HG03064 (cell line): Measurements from ENCODE around the gene POR.

Experiments used
- ATAC-seq: cut with Tn5 transposase; IDR thresholded peaks from one replicate; pipeline ENCODE4 v1.9.1; 2021; ENCODE audit warnings: low read depth; ENCODE audit not compliant: unreplicated experiment

POR gene

GRCh38 chr7:75950111-75950681 is 35.2 kb downstream of the POR start:
- ATAC-seq, result no peak

GRCh38 chr7:75951506-75951905 is 36.6 kb downstream of the POR start:
- ATAC-seq, result no peak

- ATAC-seq, result no peak
Observed at GRCh38 chr7:75953431-75953830, 38.5 kb downstream of the POR start.

GRCh38 chr7:75953931-75954330 is 39.0 kb downstream of the POR start:
- ATAC-seq, result no peak

- ATAC-seq, result no peak
Observed at GRCh38 chr7:75955331-75955955, 40.5 kb downstream of the POR start.

- no peak for ATAC-seq
Observed at GRCh38 chr7:75957021-75957736, 42.2 kb downstream of the POR start.

GRCh38 chr7:75958802-75959543 is 44.0 kb downstream of the POR start:
- ATAC-seq, result no peak

GRCh38 chr7:75960372-75960771 is 45.4 kb downstream of the POR start:
- no peak for ATAC-seq

GRCh38 chr7:75961218-75961617 is 46.3 kb downstream of the POR start:
- no peak for ATAC-seq

GRCh38 chr7:75962607-75963380 is 47.8 kb downstream of the POR start:
- ATAC-seq, result no peak

- no peak for ATAC-seq
Observed at GRCh38 chr7:75963381-75963995, 48.5 kb downstream of the POR start.

- no peak for ATAC-seq
Observed at GRCh38 chr7:75965617-75966016, 50.7 kb downstream of the POR start.

- no peak for ATAC-seq
Observed at GRCh38 chr7:75966190-75966961, 51.4 kb downstream of the POR start.

GRCh38 chr7:75967055-75967454 is 52.1 kb downstream of the POR start:
- no peak for ATAC-seq

GRCh38 chr7:75967487-75967997 is 52.6 kb downstream of the POR start:
- ATAC-seq, result no peak

GRCh38 chr7:75968012-75968411 is 53.1 kb downstream of the POR start:
- ATAC-seq, result no peak

- ATAC-seq, result no peak
Observed at GRCh38 chr7:75968561-75969001, 53.6 kb downstream of the POR start.

GRCh38 chr7:75969182-75969581 is 54.2 kb downstream of the POR start:
- no peak for ATAC-seq
